COLO668 (cell line): ENCODE data around the gene CELA3A.
"Not testable (repeated sequence)": the region's sequence is repeated elsewhere in the genome, so short reads cannot be mapped to it uniquely, and the experiment has no call there.

Experiments used
- DNase-seq: peaks from one replicate; lab custom pipeline; 2025; ENCODE audit not compliant: unreplicated experiment; lab: John Stamatoyannopoulos, UW

The CELA3A gene

DNA sequence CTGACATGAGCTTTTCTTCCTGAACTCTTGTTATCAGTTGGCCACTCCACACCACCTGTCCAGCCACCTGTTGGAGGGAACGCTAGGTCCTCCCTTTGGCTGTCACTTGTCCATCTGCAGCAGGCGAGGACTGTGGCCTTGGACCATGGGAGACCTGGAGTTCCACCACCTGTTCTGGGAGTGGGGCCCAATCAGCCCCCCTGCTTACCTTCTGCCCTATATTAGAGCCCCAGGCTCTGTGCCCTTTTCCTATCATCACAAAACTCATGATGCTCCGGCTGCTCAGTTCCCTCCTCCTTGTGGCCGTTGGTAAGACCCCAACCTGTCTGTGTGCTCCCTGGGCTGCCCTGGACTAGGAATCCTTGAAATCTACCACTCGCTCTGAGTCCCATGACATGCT lies at the start of gene CELA3A:
Gene CELA3A (plus strand): TSS at position 249 of the 400 bp plus-strand sequence. CDS start 18 bp downstream, at position 267.
- DNase-seq, result no peak

DNA sequence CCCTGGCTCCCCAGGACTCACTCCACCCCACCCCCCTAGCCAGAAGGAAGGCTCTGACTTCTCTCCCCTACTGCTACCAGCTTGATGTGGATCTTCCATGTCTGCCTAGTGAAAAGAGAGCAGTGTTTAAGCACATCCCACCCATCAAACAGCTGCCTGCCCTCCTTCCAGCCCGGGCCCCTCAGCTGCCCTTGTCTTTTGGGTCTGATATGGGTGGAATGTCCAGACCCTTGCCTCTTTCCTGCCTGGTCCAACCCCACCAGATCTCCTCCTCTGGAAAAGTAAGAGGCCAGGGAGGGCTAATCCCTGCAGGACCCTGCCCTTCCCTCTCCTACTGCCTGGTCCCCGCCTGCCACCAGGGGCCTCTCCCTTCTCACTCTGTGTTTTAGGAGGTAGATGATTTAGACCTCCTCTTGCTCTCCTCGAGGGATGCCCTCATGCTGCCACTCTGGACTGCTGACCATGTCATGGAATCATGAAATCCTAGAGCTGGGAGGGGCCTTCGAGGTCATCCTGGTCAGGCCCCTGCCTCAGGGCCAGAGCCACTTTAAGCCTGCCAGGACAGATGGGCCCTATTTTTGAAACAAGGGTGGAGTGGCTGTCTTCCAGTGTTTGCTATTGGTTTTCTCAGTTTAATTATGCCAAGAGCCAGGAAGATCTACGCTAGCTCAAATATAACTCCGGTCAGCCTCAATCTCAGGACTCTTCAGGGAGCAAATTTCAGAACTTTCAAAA lies 48.5 kb upstream of the CELA3A start:
- DNase-seq, result no peak

DNA sequence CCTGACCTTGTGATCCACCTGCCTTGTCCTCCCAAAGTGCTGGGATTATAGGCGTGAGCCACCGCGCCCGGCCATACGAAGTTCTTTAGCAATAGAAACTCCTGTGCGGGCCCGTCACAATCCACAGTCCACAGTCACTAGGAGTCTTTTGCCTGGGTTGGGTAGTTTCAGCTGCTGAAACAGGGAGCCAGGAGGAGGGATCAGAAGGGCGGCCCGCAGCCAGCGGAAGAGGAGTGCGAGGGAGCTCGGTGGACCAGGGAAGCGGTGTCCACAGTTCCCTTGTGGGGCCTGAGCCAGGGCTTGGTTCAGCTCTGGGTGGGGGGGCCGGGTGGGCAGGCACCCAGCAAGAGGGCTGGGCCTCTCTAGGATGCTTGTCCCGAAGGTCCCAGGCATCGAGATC lies 46.4 kb upstream of the CELA3A start:
- no peak for DNase-seq

GRCh38 chr1:21955501-21956281 lies 45.8 kb upstream of the CELA3A start:
- no peak for DNase-seq

DNA sequence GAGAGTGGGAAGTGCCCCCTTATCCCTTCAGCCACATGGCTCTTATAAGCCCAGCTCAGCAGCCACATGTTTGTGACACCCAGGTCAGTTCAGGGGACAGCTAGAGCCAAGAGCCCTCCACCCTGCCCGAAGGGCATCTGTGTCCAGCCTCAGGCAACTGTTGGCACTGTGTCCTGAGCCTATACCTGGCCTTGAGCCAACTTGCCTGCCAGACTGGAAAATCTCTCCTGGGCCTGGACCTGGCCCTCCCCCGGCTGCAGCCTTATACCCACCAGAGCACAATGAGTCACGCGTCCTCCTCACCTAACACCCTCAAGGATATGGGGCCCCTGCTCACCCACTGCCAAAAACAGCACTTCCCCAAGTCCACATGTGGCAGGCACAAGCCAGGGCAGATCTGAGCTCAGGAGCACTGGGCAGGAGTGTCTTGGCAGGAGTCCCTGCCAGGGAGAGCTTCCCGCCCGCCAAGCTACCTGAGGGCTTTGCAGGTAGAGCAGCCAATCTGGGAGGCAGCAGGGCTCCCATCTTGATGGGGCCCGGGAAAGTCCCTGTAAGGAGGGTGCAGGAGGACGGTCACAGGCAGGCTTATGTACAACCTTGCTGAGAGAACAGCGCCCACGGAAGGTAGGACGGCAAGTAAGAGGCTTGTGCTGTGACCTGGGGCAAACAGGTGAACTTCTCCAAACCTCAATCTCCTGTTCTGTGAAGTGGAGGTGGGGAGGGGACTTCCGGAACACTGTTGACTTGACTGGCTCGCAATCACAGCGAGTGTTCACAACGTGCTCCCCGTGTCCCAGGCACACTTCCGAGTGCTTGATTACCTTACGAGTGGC lies 44.5 kb upstream of the CELA3A start:
- peak; percentile 92 for DNase-seq

- no peak for DNase-seq
These were observed 40.1 kb upstream of the CELA3A start for GRCh38 chr1:21961337-21961736.

- DNase-seq, result no peak
These were observed 39.7 kb upstream of the CELA3A start for GRCh38 chr1:21961799-21962198.

GRCh38 chr1:21963477-21964217 lies 37.8 kb upstream of the CELA3A start:
- DNase-seq, result peak; percentile 89

DNA sequence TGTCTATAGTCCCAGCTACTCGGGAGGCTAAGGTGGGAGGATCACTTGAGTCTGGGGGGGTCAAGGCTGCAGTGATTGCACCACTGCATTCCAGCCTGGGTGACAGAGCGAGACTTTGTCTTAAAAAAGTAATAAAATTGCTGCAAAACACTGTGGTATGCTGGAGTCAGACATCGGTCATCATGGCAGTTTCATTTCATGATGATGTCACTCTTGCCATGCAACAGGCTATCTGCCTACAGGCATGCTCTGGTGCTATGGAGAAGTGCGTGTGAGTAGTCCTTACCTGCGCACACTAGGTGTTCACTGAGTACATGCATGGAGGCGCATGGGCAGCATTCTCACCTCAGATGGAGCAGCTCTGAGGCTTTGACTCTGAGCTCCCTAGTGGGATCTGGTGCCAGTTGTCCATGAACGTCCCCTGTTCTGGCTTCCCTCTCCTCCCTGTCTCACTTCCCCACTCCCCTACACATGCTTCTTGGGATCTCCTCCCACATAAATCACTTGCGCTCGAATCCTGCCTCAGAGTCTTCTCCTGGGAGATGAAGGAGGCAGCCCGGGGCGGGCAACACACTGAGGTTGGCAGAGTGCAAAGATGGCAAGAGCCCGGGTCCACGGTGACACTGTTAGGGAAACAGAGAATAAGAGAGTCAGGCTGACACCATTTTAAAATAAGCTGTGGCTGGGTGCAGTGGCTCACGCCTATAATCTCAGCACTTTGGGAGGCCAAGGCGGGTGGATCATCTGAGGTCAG lies 35.0 kb upstream of the CELA3A start:
- DNase-seq, result no peak

- DNase-seq, result not testable (repeated sequence)
These were observed 34.2 kb upstream of the CELA3A start for GRCh38 chr1:21967216-21967615.

GRCh38 chr1:21969066-21969465 lies 32.4 kb upstream of the CELA3A start:
- not testable (repeated sequence) for DNase-seq

DNA sequence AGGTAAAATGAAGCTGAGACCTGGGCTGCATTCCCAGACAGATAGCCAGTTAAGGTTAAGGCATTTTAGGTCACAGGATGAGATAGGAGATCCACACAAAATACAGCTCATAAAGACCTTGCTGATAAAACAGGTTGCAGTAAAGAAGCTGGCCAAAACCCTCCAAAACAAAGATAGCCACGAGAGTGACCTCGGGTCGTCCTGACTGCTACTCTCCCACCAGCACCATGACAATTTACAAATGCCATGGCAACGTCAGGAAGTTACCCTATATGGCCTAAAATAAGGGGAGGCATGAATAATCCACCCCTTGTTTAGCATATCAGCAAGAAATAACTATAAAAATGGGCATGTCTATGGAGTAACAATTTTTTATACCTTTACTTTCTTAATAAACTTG lies 30.9 kb upstream of the CELA3A start:
- not testable (repeated sequence) for DNase-seq

DNA sequence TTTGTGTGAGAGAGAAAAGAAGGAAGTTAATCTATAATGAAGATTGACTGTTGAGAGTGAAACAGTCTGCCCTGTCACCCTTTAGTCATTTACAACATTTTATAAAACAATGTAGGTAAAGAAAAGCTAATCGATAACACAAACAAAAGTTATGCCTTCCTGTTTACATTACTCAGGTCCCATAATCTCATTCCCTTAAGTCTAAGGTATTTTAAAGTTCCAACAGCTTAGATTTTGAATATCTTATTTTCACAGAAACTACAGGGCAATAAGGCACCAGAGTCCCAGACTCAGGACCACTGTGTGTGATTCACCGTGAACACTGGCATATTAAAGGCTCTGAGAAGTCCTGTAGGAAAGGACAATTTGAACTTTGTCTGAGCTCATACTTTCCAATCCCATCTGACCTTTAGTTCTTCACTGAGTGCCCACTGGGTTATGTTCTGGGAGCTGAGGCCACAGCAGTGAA lies 28.4 kb upstream of the CELA3A start:
- DNase-seq, result not testable (repeated sequence)

- not testable (repeated sequence) for DNase-seq
These were observed 27.5 kb upstream of the CELA3A start for GRCh38 chr1:21973948-21974347.

GRCh38 chr1:21974699-21975098 lies 26.8 kb upstream of the CELA3A start:
- peak; percentile 84 for DNase-seq

- not testable (repeated sequence) for DNase-seq
These were observed 26.2 kb upstream of the CELA3A start for GRCh38 chr1:21975296-21975695.

DNA sequence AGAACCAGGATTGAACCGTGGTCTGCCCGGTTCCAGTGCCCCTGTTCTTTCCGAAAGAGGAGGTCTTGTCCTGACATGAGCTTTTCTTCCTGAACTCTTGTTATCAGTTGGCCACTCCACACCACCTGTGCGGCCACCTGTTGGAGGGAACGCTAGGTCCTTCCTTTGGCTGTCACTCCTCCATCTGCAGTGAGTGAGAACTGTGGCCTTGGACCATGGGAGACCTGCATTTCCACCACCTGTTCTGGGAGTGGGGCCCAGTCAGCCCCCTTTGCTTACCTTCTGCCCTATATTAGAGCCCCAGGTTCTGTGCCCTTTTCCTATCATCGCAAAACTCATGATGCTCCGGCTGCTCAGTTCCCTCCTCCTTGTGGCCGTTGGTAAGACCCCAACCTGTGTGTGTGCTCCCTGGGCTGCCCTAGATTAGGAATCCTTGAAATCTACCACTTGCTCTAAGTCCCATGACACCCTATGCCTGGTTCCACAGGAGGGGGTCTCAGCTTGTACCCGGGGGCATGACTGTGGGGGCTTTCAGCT lies 24.7 kb upstream of the CELA3A start, which contains the start of gene CELA3B:
Gene CELA3B (plus strand): TSS at position 320 of the 537 bp plus-strand sequence. CDS start 18 bp downstream, at position 338.
- DNase-seq, result not testable (repeated sequence)

DNA sequence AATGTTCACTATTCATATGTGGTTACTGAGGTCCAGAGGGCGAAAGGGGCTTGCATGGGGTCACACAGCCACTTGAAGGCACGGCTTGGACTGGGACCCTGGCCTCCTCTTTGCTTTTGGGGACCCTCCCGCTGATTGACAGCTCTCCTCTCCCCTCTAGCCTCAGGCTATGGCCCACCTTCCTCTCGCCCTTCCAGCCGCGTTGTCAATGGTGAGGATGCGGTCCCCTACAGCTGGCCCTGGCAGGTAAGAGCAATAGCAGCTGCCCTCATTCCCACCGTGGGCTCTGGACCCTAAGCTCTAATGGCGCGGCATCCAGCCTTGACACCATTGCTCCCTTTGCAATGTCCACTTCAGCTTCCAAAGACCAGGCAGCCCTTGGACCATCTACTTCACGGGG lies 23.2 kb upstream of the CELA3A start:
- DNase-seq, result not testable (repeated sequence)

GRCh38 chr1:21980515-21981220 lies 20.8 kb upstream of the CELA3A start:
- peak; percentile 54 for DNase-seq
